Limb (tissue), 2 donors: ENCODE data around the gene PHOSPHO2.
A peak's percentile ranks its signal among the peaks of the same experiment; 100 is the strongest.

Source experiments
- DNase-seq, 2 donors: peaks; one replicate each; pipeline ENCODE4 v3.0.0-alpha.2; 2016; ENCODE audit errors: extremely low spot score in 2 of 2

The PHOSPHO2 gene

DNA sequence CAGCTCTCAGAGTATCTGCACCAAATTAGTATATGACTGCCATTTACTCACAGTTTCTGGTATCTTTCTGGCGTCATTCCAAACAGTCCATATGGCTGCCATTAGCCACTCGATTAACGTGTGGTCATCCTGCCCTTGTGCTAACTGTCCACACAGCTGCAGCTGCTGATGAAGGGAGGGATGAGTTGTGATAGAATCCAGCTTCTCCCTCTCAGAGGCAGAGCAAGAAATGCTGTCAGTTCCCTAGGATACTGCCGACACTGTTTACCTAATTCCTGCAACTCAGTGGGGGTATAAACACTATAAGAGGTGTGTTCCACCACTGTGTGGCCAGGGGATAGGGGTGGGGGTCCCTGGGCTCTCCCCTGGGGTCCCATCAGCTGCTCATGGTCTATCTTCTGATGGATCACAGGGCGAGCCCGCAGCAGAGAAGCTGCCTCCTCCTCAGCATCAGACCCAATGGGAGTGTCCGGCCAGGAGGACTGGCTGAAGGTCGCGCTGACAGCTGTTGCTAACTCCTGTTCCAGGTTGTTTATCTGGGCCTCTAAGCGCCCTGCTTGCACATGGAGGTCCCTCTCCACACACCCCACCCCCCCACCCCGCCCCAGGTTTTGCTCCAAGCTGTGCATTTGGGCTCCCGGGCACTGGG is 22.1 kb downstream of the PHOSPHO2 start:
- DNase-seq, result no peak

GRCh38 chr2:169716938-169717690 is 22.8 kb downstream of the PHOSPHO2 start:
- no peak for DNase-seq

DNA sequence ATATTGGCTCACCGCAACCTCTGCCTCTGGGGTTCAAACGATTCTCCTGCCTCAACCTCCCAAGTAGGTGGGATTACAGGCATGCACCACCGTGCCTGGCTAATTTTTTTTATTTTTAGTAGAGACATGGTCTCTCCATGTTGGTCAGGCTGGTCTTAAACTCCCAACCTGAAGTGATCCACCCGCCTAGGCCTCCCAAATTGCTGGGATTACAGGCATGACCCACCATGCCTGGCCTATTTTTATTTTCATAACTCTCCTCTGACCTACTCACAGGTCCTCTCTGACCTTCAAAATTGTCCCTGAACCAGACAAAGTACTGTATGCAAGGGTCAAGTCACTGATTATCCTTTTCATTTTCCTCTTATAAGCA is 23.4 kb downstream of the PHOSPHO2 start:
- DNase-seq, result no peak

DNA sequence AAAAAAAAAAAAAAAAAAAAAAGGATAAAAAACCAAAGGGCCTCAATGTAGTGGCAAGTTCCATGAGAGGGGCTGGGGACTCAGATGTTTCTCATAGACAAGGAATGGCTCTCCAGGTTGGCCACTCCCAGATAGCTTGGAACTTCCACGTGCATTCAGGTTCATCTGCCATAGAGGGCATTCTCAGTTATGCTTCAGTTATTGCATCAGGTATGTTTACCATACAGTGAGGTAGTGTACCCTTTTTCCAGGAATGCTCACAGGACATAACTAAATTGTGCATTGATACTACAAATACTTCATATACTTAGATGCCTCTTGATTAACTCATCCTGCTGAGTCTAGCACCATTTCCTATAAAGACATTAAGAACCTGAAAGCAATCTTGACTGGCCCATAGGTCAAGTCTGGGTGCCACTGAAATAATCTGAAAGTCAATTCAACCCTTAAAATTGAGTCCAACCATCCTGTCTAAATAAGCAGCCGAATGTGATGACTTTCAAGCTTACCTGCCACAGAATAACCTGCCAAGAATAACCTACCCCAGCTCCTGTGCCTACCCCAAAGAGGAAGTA is 24.7 kb downstream of the PHOSPHO2 start:
- no peak for DNase-seq

GRCh38 chr2:169721016-169721415 is 26.7 kb downstream of the PHOSPHO2 start:
- DNase-seq, result no peak

DNA sequence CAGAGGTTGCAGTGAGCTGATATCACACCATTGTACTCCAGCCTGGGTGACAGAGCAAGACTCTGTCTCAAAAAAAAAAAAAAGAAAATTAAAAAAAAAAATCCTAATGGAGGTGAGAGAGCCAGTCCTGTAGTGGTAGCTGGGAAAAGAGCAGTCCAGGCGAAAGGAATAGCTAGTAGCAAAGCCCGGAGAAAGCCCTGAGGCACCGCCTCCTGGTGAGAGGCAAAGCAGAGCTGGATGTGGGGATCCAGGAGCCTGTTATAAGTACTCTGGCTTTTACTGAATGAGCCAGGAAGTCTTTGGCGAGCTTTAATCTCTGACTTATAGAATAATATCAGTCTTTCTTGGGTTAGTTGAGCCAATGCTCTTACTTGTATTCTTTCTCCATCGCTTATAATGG is 32.8 kb downstream of the PHOSPHO2 start:
- DNase-seq, result no peak

- no peak for DNase-seq
Measured at GRCh38 chr2:169729274-169729605, 35.0 kb downstream of the PHOSPHO2 start.

DNA sequence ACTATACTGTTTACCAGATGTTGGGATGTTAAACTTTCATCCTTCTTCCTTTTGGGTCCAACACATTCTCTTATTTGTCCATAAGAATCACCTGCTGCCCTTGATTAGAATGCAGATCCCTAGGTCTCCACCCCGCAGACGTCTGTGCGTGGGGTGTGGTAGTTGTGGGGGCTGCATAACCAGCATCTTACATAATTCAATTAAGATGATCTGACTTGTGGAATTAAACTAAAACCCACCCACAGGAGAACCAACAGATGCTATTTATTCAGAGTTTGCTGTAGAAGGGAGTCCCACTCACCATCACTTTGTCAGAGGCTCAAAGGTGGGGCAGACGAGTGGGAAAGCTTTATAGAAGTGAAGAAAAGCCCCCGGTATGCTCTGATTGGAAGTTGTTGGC is 37.8 kb downstream of the PHOSPHO2 start:
- DNase-seq, result no peak

DNA sequence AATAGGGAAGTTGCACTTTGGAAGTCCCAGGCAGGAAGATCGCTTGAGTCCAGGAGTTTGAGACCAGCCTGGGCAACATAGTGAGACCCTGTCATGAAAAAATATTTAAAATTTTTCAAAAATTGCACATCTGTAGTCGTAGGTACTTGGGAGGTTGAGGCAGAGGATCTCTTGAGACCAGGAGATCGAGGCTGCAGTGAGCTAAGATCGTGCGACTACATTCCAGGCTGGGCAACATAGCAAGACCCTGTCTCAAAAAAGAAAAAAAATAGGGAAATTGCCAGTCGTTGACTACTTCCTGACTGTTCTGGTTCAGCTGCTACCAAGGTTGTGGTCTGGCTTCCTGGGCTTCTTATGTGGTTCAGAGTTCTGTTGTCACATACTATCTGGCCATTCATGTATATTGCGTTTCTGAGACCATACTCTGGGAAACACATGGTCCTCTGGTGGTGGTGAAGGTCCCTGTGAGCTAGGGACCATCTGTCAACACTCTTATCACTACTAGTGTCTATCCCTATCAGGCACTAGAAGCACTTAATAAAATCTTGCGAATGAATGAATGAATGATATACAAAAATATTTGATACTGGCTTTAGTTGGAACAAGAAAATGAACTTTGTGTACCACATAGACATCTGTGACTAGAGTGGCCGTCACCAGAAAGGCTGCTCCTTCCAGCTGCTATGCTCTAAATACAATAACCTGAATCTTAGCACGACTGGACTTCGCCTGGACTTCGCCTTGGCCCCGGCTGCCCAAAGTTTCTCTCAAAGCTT is 38.5 kb downstream of the PHOSPHO2 start:
- DNase-seq, result no peak

GRCh38 chr2:169734169-169734847 is 40.0 kb downstream of the PHOSPHO2 start:
- DNase-seq, result peak in 1 of 2 donors; percentile 80

- no peak for DNase-seq
Measured at GRCh38 chr2:169735623-169736022, 41.4 kb downstream of the PHOSPHO2 start.

GRCh38 chr2:169736902-169737301 is 42.6 kb downstream of the PHOSPHO2 start:
- DNase-seq, result no peak

DNA sequence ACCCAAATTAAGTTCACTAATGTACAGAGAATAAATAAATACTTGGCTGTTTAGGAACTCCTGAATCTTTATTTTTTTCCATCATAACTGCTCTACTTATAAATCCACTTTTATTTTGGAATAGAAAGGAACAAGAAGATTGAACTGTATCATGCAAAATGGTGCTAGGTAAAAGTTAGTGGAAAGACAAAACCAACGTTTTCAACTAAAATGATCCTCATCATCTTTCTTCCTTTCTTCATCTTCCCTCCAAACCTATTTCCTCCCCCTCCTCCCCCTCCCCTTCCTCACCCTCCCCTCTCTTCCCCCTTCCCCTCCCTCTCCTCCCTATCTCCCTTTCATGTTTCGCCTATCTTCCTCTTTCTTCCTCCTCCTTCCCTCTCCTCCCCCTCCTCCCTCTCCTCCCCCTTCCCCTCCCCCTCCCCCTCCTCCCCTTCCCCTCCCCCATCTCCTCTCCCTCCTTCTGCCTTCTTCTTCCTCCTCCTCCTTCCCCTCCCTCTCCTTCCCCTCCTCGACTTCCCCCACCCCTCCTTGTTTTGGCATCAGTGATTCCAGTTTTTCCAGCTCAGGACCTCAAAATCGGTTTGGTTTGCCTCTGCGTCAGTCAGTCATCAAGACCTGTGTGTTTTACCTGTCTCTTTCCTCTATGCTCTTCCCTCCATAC is 44.4 kb downstream of the PHOSPHO2 start:
- no peak for DNase-seq

DNA sequence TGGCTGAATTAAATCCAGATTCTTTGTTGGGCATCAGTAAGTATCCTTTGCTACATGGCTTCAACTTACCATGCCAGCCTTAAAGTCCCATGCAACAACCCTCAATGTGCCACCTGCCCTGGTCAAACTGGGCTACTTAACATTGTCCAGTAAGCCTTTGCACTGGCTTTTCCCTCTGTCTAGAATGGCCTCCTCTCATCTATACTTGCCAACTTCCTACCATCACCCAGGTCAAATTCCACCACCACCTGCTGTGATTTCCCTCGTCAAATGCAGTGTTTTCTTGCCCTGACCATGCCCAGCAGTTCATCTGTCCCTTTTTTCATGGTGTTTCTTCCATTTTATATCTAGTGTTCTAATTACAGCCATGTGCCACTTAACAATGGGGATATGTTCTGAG is 45.1 kb downstream of the PHOSPHO2 start:
- no peak for DNase-seq

GRCh38 chr2:169743549-169743948 is 49.3 kb downstream of the PHOSPHO2 start:
- no peak for DNase-seq

GRCh38 chr2:169746240-169746639 is 52.0 kb downstream of the PHOSPHO2 start:
- DNase-seq, result no peak

DNA sequence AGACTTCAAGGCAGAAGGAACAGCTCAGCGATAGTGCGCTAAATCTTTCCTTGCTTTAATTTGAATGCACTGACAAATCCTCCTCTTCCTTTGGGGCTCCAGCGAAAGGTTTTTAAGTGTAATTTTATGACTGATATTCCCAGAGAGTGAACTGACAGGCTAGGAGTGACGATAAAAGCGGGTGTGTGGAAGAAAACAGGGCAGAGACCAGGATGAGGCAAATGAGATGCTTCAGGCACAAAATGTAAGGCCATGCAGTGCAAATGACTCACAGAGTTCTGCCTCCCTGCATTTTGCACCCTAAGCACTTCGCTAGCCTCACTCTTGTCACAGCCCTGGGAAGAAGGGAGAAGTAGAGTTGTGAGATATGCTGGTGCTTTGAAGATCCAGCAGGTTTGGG is 54.0 kb downstream of the PHOSPHO2 start:
- no peak for DNase-seq
